GOT3 (cell line): ENCODE data around the gene ZYG11A.

Source experiments
- DNase-seq: peaks from one replicate; lab custom pipeline; 2025; ENCODE audit warnings: mixed read lengths; lab: John Stamatoyannopoulos, UW

The ZYG11A gene

GRCh38 chr1:52918201-52918600 is 75.6 kb downstream of the ZYG11A start:
- DNase-seq, result no peak

GRCh38 chr1:52919051-52919722 is 76.6 kb downstream of the ZYG11A start:
- no peak for DNase-seq

DNA sequence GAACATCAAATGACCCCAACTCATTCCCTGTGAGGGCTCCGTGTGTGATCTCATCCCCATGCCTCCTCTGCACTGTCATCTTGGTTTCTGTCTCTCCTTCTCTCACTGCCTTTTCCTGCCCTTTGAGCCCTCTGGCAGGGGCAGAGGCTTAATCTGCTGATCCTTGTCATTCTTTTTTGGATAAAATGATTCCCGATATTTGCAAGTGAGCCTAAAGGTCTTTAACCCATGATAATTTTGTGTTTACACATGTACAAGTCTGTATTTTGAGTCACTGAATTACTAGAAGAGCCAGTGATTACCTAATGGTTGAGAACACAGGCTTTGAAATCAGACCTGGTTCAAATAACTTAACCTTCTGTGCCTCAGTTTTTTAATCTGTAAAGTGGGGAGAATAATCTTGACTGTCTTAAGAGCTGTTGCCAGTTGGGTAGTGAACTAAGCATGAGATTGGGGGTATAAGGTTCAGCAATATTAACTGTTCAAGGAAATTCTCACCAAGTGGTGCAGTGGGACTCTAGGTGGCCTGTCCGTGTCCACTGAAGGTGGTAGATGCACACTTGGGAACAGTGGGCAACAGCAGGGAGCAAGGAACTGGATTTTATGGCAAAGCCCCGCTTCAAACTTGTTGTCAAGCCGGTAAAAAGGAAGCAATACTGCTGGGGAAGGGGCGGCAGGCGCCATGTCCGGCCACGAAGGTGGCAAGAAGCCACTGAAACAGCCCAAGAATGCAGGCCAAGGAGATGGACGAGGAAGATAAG is 77.3 kb downstream of the ZYG11A start:
- DNase-seq, result no peak

GRCh38 chr1:52920791-52921291 is 78.3 kb downstream of the ZYG11A start:
- no peak for DNase-seq

GRCh38 chr1:52925571-52926005 is 83.0 kb downstream of the ZYG11A start:
- no peak for DNase-seq

DNA sequence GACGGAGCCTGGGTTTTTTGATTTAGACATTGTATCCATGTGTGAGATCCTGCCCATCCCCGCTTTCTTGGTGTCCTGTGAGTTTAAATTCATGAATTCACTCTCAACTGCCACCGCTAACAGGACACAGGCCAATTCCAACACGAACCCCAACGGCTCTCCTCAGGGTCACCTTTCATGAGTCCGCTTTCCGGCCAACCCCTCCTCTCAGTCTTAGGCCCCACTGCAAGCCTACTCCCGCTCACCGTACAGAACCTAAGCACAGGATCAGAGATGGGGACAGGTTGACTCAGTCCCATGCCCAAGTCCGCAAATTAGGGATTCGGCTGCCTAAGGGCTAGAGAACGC is 84.3 kb downstream of the ZYG11A start:
- no peak for DNase-seq

GRCh38 chr1:52927212-52928014 is 84.9 kb downstream of the ZYG11A start, which contains the start of gene SCP2:
Gene SCP2, plus strand, starts transcription at chr1:52927276. Its CDS starts 121 bp downstream, at chr1:52927397.
- DNase-seq, result peak; percentile 23

DNA sequence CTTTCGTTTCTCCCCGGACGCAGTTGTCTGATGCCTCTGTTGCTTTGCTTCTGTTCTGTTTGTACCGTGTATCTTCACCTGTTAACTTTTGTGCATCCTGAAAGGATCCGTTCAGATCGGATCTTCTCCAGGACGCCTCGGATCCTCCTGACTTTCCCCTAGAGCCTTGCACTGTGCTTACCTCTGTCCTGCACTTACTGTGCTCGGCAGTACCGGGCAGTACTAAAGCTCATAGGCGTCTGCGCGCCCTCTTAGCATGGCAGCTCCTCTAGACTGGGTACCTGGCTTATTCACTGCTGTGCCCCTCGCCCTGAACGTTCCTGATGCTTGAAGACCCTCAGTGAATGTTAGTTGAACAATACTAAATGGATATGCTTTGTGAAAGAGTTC is 85.5 kb downstream of the ZYG11A start:
- DNase-seq, result no peak

DNA sequence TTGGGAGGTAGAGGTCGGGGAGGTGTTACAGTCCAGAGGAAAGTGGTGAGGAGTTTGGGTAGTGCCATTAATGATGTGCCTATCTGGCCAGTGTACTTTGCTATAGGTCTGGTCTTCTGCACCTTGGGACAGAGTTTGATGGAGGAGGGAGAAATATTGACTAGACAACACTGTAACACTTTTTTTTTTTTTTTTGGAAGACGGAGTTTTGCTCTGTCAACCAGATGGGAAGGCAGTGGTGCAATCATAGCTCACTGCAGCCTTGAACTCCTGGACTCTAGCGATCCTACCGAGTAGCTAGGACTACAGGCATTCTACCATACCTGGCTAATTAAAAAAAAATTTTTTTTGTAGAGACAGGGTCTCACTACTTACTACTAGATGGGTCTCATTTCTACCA is 86.5 kb downstream of the ZYG11A start:
- DNase-seq, result no peak

DNA sequence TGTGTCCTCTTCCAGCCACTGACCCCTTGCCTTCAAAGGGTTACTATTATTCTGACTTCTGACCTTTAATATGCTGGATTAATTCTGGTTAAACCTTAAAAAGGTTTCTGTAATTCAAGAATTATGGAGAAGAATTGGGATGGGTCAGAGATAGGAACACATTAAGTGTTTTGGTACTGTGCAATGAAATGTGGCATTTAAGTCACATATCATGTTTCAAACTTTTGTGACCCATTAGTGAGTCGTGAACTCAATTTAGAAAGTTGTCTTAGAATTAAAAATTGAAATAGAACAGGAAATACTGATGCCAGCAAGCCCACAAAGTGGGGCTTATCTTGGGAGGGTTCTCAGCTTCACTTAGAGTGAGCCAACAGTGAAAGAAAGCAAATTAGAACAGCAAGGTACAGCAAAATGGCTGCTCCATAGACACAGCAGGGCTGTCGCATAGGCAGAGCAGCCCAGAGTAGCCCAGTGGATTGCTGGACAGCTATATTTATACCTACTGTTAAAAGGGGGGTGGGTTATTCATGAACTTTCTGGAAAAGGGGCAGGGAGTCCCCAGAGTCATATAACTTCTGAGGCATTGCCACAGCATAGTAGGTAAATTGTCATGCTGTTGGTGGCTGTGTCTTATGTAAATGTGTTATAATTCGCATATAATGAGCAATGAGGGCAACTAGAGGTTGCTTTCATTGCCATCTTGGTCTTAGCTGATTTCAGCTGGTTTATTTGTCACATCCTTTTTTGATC is 95.0 kb downstream of the ZYG11A start:
- DNase-seq, result no peak

DNA sequence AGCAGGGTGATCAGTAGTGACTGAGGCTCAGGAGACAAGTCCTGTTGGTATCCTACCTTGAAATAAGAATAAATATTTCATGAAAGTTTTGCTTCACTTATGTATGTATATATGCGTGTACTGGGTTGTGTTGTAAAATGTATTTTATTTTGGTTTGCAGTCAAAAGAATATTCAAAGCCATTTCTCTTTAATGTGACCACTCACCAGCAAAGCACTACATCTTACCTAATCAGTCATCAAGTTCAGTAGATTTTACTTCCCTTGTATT is 95.6 kb downstream of the ZYG11A start:
- no peak for DNase-seq

DNA sequence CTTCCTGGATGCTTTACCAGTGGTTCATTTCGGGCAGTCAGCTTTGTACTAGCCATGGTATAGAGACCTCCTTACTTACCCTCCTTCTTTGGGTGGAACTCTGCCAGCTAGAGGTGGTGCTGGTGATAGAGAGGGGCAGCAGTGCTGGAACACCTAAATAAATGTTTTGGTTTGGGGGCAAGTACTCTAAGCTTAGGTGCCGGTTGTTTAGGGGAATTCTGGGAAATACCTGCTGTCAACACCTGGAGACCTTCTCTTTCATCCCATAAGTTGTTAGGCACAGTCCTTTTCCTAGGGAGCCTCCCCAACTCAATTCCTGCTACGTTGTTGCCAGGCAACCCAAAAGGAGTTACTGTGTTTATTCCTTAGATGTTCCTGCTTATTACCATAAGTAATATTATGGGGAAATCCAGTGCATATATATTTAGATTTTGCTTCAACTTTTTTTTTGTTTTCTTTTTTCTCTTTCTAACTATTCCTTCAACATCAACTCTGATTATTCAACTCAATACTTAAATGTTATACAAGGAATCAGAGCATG is 101.4 kb downstream of the ZYG11A start:
- no peak for DNase-seq

DNA sequence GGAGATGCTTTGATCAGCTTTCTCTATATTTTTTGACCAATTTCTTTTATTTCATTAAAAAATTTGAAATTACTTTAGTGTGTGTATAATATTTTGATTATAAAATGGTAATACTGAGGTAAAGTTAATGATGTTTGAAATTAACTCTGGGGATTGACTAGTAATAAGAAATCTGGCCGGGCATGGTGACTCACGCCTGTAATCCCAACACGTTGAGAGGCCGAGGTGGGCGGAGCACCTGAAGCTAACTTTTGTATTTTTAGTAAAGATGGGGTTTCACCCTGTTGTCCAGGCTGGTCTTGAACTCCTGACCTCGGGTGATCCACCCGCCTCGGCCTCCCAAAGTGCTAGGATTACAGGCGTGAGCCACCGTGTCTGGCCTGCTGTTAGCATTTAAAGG is 102.0 kb downstream of the ZYG11A start:
- no peak for DNase-seq
